ENCODE data around the gene HOXC5. TPM values are rescaled to one million over a fixed set of nuclear protein-coding genes. Genes with fewer than 3 reads are reported as not detected.
A peak's percentile ranks its signal among the peaks of the same experiment; 100 is the strongest.

The HOXC5 gene
- total RNA-seq, 2 experiments from 2014 or later = not detected

GRCh38 chr12:54047160-54047963 is 14.5 kb downstream of the HOXC5 start:
- peaks cover 98% of the 10 kb centered on the region for H3K27me3 Mint-ChIP-seq
- ATAC-seq (no peak), DNase-seq (no peak)
- peaks cover 28% of the 10 kb centered on the region for H3K4me1 Mint-ChIP-seq
- H3K27ac Mint-ChIP-seq = peak overlapping the region; percentile 34
- no peak overlapping the region for H3K4me3 Mint-ChIP-seq
- peaks cover 2% of the 10 kb centered on the region for H3K36me3 Mint-ChIP-seq
- CTCF ChIA-PET = interaction anchor here (0.7 to 1.4 kb wide), 2 partner anchors 15 to 24 kb away, joined by 3 read pairs; no protein-coding TSS in a partner anchor
- H3K9me3 Mint-ChIP-seq (ENCODE audit: low read depth) = no peaks in the 10 kb centered on the region

- Mint-ChIP-seq H3K36me3 (peaks cover 2% of the 10 kb centered on the region), H3K4me1 (peaks cover 30% of the 10 kb centered on the region), H3K9me3 (ENCODE audit: low read depth) (no peaks in the 10 kb centered on the region), H3K27me3 (peaks cover 97% of the 10 kb centered on the region), H3K27ac (peak overlapping the region; percentile 9), H3K4me3 (no peak overlapping the region)
- CTCF ChIA-PET = interaction anchor here (0.8 to 1.4 kb wide), 2 partner anchors 16 to 43 kb away, joined by 3 read pairs; no protein-coding TSS in a partner anchor
- ATAC-seq (no peak), DNase-seq (no peak)
Observed at GRCh38 chr12:54047964-54048303, 15.1 kb downstream of the HOXC5 start.

GRCh38 chr12:54048406-54049093 is 15.7 kb downstream of the HOXC5 start:
- Mint-ChIP-seq H3K36me3 (peaks cover 2% of the 10 kb centered on the region), H3K27ac (no peak overlapping the region), H3K4me1 (peaks cover 34% of the 10 kb centered on the region), H3K27me3 (peaks cover 98% of the 10 kb centered on the region), H3K9me3 (ENCODE audit: low read depth) (no peaks in the 10 kb centered on the region), H3K4me3 (no peak overlapping the region)
- ATAC-seq (no peak), DNase-seq (no peak)
- CTCF ChIA-PET = interaction anchor here (0.8 to 1.4 kb wide), 2 partner anchors 16 to 43 kb away, joined by 3 read pairs; no protein-coding TSS in a partner anchor

- no peak for ATAC-seq
- DNase-seq = no peak
- Mint-ChIP-seq H3K27ac (no peak overlapping the region), H3K4me3 (no peak overlapping the region), H3K36me3 (peaks cover 2% of the 10 kb centered on the region), H3K9me3 (ENCODE audit: low read depth) (no peaks in the 10 kb centered on the region), H3K4me1 (peaks cover 29% of the 10 kb centered on the region), H3K27me3 (peaks cover 97% of the 10 kb centered on the region)
- CTCF ChIA-PET = no interaction called here
Observed at GRCh38 chr12:54049108-54049507, 16.3 kb downstream of the HOXC5 start.

- Mint-ChIP-seq H3K9me3 (ENCODE audit: low read depth) (no peaks in the 10 kb centered on the region), H3K27me3 (peaks cover 94% of the 10 kb centered on the region), H3K4me3 (peak overlapping the region; percentile 19), H3K27ac (no peak overlapping the region), H3K4me1 (peaks cover 31% of the 10 kb centered on the region), H3K36me3 (peaks cover 2% of the 10 kb centered on the region)
- CTCF ChIA-PET = interaction anchor here (0.9 to 2.0 kb wide), 9 partner anchors 18 to 164 kb away, joined by 3 to 12 read pairs (median 4); partner anchors contain the start of genes HOXC10 and HOXC5
- no peak for DNase-seq
- ATAC-seq = no peak
Observed at GRCh38 chr12:54050482-54050810, 17.6 kb downstream of the HOXC5 start.

- DNase-seq (no peak), ATAC-seq (no peak)
- CTCF ChIA-PET = interaction anchor here (0.7 to 2.6 kb wide), 11 partner anchors 19 to 163 kb away, joined by 3 to 13 read pairs (median 4); partner anchors contain the start of genes HOXC10 and HOXC5
- no peaks in the 10 kb centered on the region for H3K9me3 Mint-ChIP-seq (ENCODE audit: low read depth)
- H3K27ac Mint-ChIP-seq = no peak overlapping the region
- H3K4me3 Mint-ChIP-seq = no peak overlapping the region
- H3K27me3 Mint-ChIP-seq = peaks cover 94% of the 10 kb centered on the region
- peaks cover 2% of the 10 kb centered on the region for H3K36me3 Mint-ChIP-seq
- H3K4me1 Mint-ChIP-seq = peaks cover 32% of the 10 kb centered on the region
Observed at GRCh38 chr12:54051026-54051842, 18.4 kb downstream of the HOXC5 start.

- peaks cover 91% of the 10 kb centered on the region for H3K27me3 Mint-ChIP-seq
- H3K27ac Mint-ChIP-seq = no peak overlapping the region
- CTCF ChIA-PET = interaction anchor here (0.7 to 2.9 kb wide), 8 partner anchors 10 to 163 kb away, joined by 3 to 25 read pairs (median 7); partner anchors contain the start of gene HOXC5
- no peaks in the 10 kb centered on the region for H3K36me3 Mint-ChIP-seq
- no peaks in the 10 kb centered on the region for H3K9me3 Mint-ChIP-seq (ENCODE audit: low read depth)
- DNase-seq (no peak), ATAC-seq (no peak)
- H3K4me3 Mint-ChIP-seq = no peak overlapping the region
- H3K4me1 Mint-ChIP-seq = peaks cover 31% of the 10 kb centered on the region
Observed at GRCh38 chr12:54051874-54052437, 19.1 kb downstream of the HOXC5 start.

- ATAC-seq (no peak), DNase-seq (no peak)
- CTCF ChIA-PET = interaction anchor here (0.8 to 2.9 kb wide), 12 partner anchors 9 to 164 kb away, joined by 3 to 25 read pairs (median 4); partner anchors contain the start of gene HOXC5
- Mint-ChIP-seq H3K4me1 (peaks cover 30% of the 10 kb centered on the region), H3K27me3 (peaks cover 89% of the 10 kb centered on the region), H3K27ac (peak overlapping the region; percentile 79), H3K4me3 (peak overlapping the region; percentile 75), H3K9me3 (ENCODE audit: low read depth) (no peaks in the 10 kb centered on the region), H3K36me3 (no peaks in the 10 kb centered on the region)
Observed at GRCh38 chr12:54052438-54053002, 19.7 kb downstream of the HOXC5 start.

GRCh38 chr12:54053003-54053750 is 20.3 kb downstream of the HOXC5 start:
- Mint-ChIP-seq H3K4me1 (peaks cover 30% of the 10 kb centered on the region), H3K4me3 (peak overlapping the region; percentile 75), H3K9me3 (ENCODE audit: low read depth) (no peaks in the 10 kb centered on the region), H3K27me3 (peaks cover 88% of the 10 kb centered on the region), H3K36me3 (no peaks in the 10 kb centered on the region), H3K27ac (peak overlapping the region; percentile 79)
- ATAC-seq = peak; percentile 72
- CTCF ChIA-PET = interaction anchor here (0.6 to 2.9 kb wide), 18 partner anchors 8 to 163 kb away, joined by 3 to 25 read pairs (median 4); partner anchors contain the start of gene HOXC5
- peak; percentile 67 for DNase-seq

GRCh38 chr12:54053751-54054741 is 21.2 kb downstream of the HOXC5 start, which contains the start of gene HOXC4:
Gene HOXC4, plus strand, starts transcription at chr12:54053835. Its CDS starts 88 bp downstream, at chr12:54053923.
- peak; percentile 80 for ATAC-seq
- Mint-ChIP-seq H3K27me3 (peaks cover 88% of the 10 kb centered on the region), H3K36me3 (no peaks in the 10 kb centered on the region), H3K4me3 (peak within 1 kb of the TSS; percentile 75), H3K4me1 (peaks cover 30% of the 10 kb centered on the region), H3K9me3 (ENCODE audit: low read depth) (no peaks in the 10 kb centered on the region), H3K27ac (peak within 1 kb of the TSS; percentile 79)
- CTCF ChIA-PET = interaction anchor here (0.8 to 2.9 kb wide), 14 partner anchors 13 to 162 kb away, joined by 3 to 25 read pairs (median 4); partner anchors contain the start of gene HOXC5
- peak; percentile 62 for DNase-seq

GRCh38 chr12:54054742-54055194 is 21.9 kb downstream of the HOXC5 start:
- H3K4me3 Mint-ChIP-seq = peak overlapping the region; percentile 75
- no peak overlapping the region for H3K27ac Mint-ChIP-seq
- no peaks in the 10 kb centered on the region for H3K9me3 Mint-ChIP-seq (ENCODE audit: low read depth)
- CTCF ChIA-PET = interaction anchor here (0.8 to 2.9 kb wide), 3 partner anchors 136 to 160 kb away, joined by 3 to 11 read pairs (median 3); no protein-coding TSS in a partner anchor
- H3K27me3 Mint-ChIP-seq = peaks cover 88% of the 10 kb centered on the region
- no peaks in the 10 kb centered on the region for H3K36me3 Mint-ChIP-seq
- DNase-seq (no peak), ATAC-seq (no peak)
- H3K4me1 Mint-ChIP-seq = peaks cover 30% of the 10 kb centered on the region

All from activated CD8-positive, alpha-beta memory T cell treated with anti-CD3 and anti-CD28 coated beads, Interleukin-2, amount 10 ng/mL, durations not matched to agents 7 days and 5 days (primary cell).